Neural cell (in vitro differentiated cells): ENCODE results near the gene STIM2. TPM values are rescaled to one million over a fixed set of nuclear protein-coding genes. Genes with fewer than 3 reads are reported as not detected.

Experiments used
- H2AFZ ChIP-seq: fragments of 200-600, 300-800 bp; sonication (generic), shearing (Covaris generic); 2 replicates; pipeline ENCODE4 v1.6.0; 2014; ENCODE audit warnings: low read depth, mild to moderate bottlenecking, antibody characterized with exemption, low read length, moderate library complexity
- H3F3A ChIP-seq: fragments of 200-600 bp; shearing (Covaris generic); 2 replicates; pipeline ENCODE4 v1.6.1; 2016; ENCODE audit warnings: mild to moderate bottlenecking, moderate library complexity, mixed read lengths, antibody characterized with exemption, low read length; ENCODE audit not compliant: insufficient read depth, poor library complexity, severe bottlenecking
- H3K27ac ChIP-seq: fragments of 200-600, 300-800 bp; sonication (generic), shearing (Covaris generic); 2 replicates; pipeline ENCODE4 v1.5.1; 2014; ENCODE audit warnings: mild to moderate bottlenecking, low read length, moderate library complexity
- H3K27me3 ChIP-seq: fragments of 300-800, 200-600 bp; sonication (generic), shearing (Covaris generic); 2 replicates; pipeline ENCODE4 v1.6.0; 2014; ENCODE audit warnings: mild to moderate bottlenecking, low read depth, low read length, moderate library complexity; ENCODE audit not compliant: insufficient read depth
- H3K36me3 ChIP-seq: fragments of 300-800, 200-600 bp; sonication (generic), shearing (Covaris generic); 2 replicates; pipeline ENCODE4 v1.5.1; 2014; ENCODE audit warnings: mild to moderate bottlenecking, antibody characterized with exemption, low read length, moderate library complexity; ENCODE audit not compliant: insufficient read depth
- H3K4me2 ChIP-seq: fragments of 300-800, 200-600 bp; sonication (generic), shearing (Covaris generic); 2 replicates; pipeline ENCODE4 v1.6.0; 2014; ENCODE audit warnings: mild to moderate bottlenecking, low read length
- H3K4me3 ChIP-seq: fragments of 300-800, 200-600 bp; sonication (generic), shearing (Covaris generic); 2 replicates; pipeline ENCODE4 v1.5.1; 2014; ENCODE audit warnings: mild to moderate bottlenecking, low read length, moderate library complexity
- H3K79me2 ChIP-seq: fragments of 200-600 bp; shearing (Covaris generic); replicated peaks from 2 replicates; pipeline ENCODE4 v1.6.0; 2014; ENCODE audit warnings: mild to moderate bottlenecking, low read length, moderate library complexity; ENCODE audit not compliant: insufficient read depth
- H3K9ac ChIP-seq: fragments of 300-800, 200-600 bp; sonication (generic), shearing (Covaris generic); 2 replicates; pipeline ENCODE4 v1.6.1; 2016; ENCODE audit warnings: mild to moderate bottlenecking, low read length, mixed read lengths
- H3K9me2 ChIP-seq: fragments of 200-600 bp; shearing (Covaris generic); 2 replicates; pipeline ENCODE4 v1.6.1; 2016; ENCODE audit warnings: mild to moderate bottlenecking, low read length, mixed read lengths; ENCODE audit not compliant: insufficient read depth
- H3K9me3 ChIP-seq: fragments of 200-600, 300-800 bp; sonication (generic), shearing (Covaris generic); 2 replicates; pipeline ENCODE4 v1.6.1; 2016; ENCODE audit warnings: mild to moderate bottlenecking, mixed run types, low read length, moderate library complexity, mixed read lengths
- H4K20me1 ChIP-seq: fragments of 200-600 bp; shearing (Covaris generic); 2 replicates; pipeline ENCODE4 v1.6.1; 2016; ENCODE audit warnings: mild to moderate bottlenecking, mixed run types; ENCODE audit not compliant: insufficient read depth
- EP300 ChIP-seq: fragments of 450-650 bp; conservative IDR thresholded peaks from 2 replicates; pipeline ENCODE4 v1.6.1; 2014; ENCODE audit warnings: antibody characterized with exemption, mild to moderate bottlenecking, moderate library complexity; ENCODE audit not compliant: poor library complexity, severe bottlenecking
- EZH2 ChIP-seq: fragments of 200-600, 300-800 bp; shearing (Covaris generic), sonication (generic); IDR thresholded peaks from 2 replicates; pipeline ENCODE4 v1.6.1; 2014; ENCODE audit warnings: antibody characterized with exemption, low read length, borderline replicate concordance, mild to moderate bottlenecking; ENCODE audit not compliant: insufficient read depth, poor library complexity, severe bottlenecking
- MXI1 ChIP-seq: fragments of 450-650 bp; conservative IDR thresholded peaks from 2 replicates; pipeline ENCODE4 v1.6.1; 2014; ENCODE audit warnings: antibody characterized with exemption, mild to moderate bottlenecking; ENCODE audit not compliant: poor library complexity, severe bottlenecking
- POLR2AphosphoS5 ChIP-seq: IDR thresholded peaks from 2 replicates; pipeline ENCODE4 v1.6.1; 2012
- RAD21 ChIP-seq: fragments of 450-650 bp; conservative IDR thresholded peaks from 2 replicates; pipeline ENCODE4 v1.6.1; 2014; ENCODE audit warnings: antibody characterized with exemption, mild to moderate bottlenecking, moderate library complexity
- SMC3 ChIP-seq: fragments of 450-650 bp; conservative IDR thresholded peaks from 2 replicates; pipeline ENCODE4 v1.6.1; 2014; ENCODE audit warnings: antibody characterized with exemption, mild to moderate bottlenecking, moderate library complexity; ENCODE audit not compliant: poor library complexity
- TAF1 ChIP-seq: IDR thresholded peaks from 2 replicates; pipeline ENCODE4 v1.6.1; 2012; ENCODE audit warnings: low read depth
- polyA plus RNA-seq: library from polyadenylated mRNA; depleted of rRNA; stranded (reverse); fragments of >200 nt; gene quantifications from 2 replicates; pipeline ENCODE4 v1.2.3, GENCODE V29; 2014
- TF ChIP-seq, protein P1 (sequence below): IDR thresholded peaks from 2 replicates; pipeline ENCODE4 v1.6.1; 2012; ENCODE audit warnings: borderline replicate concordance
- TF ChIP-seq, protein P2 (sequence below): fragments of 450-650 bp; IDR thresholded peaks from 2 replicates; pipeline ENCODE4 v1.5.1; 2014; ENCODE audit warnings: antibody characterized with exemption, mild to moderate bottlenecking, moderate library complexity; ENCODE audit not compliant: poor library complexity, severe bottlenecking

STIM2 gene
- polyA plus RNA-seq, 1 donor from 2014 or later: 25.3 TPM

DNA sequence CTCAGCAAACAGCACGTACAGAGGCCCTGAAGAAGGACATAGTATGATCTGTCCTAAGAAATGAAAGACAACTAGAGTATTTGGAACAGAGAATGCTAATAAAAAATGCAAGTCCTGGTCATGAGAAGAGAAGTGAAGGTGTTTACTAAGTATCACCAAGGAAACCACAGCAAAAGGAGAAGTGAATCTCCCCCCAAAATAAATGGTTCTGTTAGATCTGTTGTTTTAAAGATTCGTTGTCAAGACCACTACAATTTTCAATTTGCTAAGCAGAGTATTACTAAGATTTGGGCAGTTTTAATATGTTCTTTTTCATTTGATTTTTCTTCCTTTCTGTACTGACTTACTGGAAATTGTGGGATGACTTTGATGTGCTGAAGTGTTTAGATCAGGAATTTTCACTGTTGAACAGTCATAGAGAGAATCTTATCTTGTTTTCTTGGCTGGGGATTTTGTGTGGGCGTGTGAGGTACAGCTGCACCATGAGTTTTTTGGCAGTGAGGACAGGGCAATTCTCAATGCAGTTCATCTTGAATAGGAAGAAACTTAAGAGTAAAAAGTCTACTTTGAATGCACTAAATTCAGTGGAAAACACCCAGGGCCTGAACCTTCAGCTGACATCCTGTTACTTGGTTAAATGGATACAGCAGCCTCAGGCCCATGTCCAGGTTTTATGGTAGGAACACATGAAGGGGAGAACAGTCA lies 132.2 kb downstream of the STIM2 start:
- Histone ChIP-seq H3K79me2 (no peaks in the 10 kb centered on the region), H3K4me3 (no peak overlapping the region), H3K9me3 (peaks cover 3% of the 10 kb centered on the region), H3K9ac (no peak overlapping the region), H4K20me1 (no peaks in the 10 kb centered on the region), H3K36me3 (no peaks in the 10 kb centered on the region), H3K27ac (no peak overlapping the region), H3F3A (no peaks in the 10 kb centered on the region), H3K4me2 (no peak overlapping the region), H2AFZ (no peak overlapping the region), H3K27me3 (no peaks in the 10 kb centered on the region), H3K9me2 (no peaks in the 10 kb centered on the region)
- no peak for TF ChIP-seq POLR2AphosphoS5
- TF ChIP-seq, protein P1, sequence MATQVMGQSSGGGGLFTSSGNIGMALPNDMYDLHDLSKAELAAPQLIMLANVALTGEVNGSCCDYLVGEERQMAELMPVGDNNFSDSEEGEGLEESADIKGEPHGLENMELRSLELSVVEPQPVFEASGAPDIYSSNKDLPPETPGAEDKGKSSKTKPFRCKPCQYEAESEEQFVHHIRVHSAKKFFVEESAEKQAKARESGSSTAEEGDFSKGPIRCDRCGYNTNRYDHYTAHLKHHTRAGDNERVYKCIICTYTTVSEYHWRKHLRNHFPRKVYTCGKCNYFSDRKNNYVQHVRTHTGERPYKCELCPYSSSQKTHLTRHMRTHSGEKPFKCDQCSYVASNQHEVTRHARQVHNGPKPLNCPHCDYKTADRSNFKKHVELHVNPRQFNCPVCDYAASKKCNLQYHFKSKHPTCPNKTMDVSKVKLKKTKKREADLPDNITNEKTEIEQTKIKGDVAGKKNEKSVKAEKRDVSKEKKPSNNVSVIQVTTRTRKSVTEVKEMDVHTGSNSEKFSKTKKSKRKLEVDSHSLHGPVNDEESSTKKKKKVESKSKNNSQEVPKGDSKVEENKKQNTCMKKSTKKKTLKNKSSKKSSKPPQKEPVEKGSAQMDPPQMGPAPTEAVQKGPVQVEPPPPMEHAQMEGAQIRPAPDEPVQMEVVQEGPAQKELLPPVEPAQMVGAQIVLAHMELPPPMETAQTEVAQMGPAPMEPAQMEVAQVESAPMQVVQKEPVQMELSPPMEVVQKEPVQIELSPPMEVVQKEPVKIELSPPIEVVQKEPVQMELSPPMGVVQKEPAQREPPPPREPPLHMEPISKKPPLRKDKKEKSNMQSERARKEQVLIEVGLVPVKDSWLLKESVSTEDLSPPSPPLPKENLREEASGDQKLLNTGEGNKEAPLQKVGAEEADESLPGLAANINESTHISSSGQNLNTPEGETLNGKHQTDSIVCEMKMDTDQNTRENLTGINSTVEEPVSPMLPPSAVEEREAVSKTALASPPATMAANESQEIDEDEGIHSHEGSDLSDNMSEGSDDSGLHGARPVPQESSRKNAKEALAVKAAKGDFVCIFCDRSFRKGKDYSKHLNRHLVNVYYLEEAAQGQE: no peak
- TF ChIP-seq EP300: no peak
- no peak for TF ChIP-seq SMC3
- TF ChIP-seq, protein P2, sequence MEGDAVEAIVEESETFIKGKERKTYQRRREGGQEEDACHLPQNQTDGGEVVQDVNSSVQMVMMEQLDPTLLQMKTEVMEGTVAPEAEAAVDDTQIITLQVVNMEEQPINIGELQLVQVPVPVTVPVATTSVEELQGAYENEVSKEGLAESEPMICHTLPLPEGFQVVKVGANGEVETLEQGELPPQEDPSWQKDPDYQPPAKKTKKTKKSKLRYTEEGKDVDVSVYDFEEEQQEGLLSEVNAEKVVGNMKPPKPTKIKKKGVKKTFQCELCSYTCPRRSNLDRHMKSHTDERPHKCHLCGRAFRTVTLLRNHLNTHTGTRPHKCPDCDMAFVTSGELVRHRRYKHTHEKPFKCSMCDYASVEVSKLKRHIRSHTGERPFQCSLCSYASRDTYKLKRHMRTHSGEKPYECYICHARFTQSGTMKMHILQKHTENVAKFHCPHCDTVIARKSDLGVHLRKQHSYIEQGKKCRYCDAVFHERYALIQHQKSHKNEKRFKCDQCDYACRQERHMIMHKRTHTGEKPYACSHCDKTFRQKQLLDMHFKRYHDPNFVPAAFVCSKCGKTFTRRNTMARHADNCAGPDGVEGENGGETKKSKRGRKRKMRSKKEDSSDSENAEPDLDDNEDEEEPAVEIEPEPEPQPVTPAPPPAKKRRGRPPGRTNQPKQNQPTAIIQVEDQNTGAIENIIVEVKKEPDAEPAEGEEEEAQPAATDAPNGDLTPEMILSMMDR: no peak
- no peak for TF ChIP-seq TAF1
- no peak for TF ChIP-seq EZH2
- TF ChIP-seq MXI1: no peak
- no peak for TF ChIP-seq RAD21

DNA sequence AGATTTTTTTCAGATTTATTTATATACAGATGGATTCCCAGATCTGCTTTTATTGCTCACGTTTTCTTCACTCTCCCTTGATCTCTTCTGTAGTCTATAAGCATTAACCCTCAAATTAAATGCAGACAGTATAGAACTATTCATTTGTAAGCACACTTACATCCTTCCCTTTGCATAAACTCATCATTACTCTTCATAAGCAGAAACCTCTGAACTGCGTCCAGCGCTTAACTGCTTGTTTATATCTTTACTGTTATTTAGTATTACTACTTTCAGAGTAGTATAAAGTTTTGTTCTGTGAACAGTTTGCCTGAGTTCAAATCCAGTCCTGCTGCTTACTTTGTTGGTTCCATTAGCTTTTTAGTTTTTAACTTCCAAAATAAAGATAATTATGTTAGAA lies 132.9 kb downstream of the STIM2 start:
- Histone ChIP-seq H2AFZ (no peak overlapping the region), H3K27ac (no peak overlapping the region), H3K4me2 (no peak overlapping the region), H3K79me2 (no peaks in the 10 kb centered on the region), H3K9ac (no peak overlapping the region), H3K9me3 (peaks cover 3% of the 10 kb centered on the region), H3K4me3 (no peak overlapping the region), H4K20me1 (no peaks in the 10 kb centered on the region), H3K36me3 (no peaks in the 10 kb centered on the region), H3F3A (no peaks in the 10 kb centered on the region), H3K9me2 (no peaks in the 10 kb centered on the region), H3K27me3 (no peaks in the 10 kb centered on the region)
- TF ChIP-seq EP300: no peak
- no peak for TF ChIP-seq TAF1
- TF ChIP-seq, protein P1: no peak
- no peak for TF ChIP-seq MXI1
